NCI-H1694 (cell line): ENCODE data around the gene MMP3.

Experiments used
- DNase-seq: peaks from one replicate; lab custom pipeline; 2025; lab: John Stamatoyannopoulos, UW

MMP3 gene

DNA sequence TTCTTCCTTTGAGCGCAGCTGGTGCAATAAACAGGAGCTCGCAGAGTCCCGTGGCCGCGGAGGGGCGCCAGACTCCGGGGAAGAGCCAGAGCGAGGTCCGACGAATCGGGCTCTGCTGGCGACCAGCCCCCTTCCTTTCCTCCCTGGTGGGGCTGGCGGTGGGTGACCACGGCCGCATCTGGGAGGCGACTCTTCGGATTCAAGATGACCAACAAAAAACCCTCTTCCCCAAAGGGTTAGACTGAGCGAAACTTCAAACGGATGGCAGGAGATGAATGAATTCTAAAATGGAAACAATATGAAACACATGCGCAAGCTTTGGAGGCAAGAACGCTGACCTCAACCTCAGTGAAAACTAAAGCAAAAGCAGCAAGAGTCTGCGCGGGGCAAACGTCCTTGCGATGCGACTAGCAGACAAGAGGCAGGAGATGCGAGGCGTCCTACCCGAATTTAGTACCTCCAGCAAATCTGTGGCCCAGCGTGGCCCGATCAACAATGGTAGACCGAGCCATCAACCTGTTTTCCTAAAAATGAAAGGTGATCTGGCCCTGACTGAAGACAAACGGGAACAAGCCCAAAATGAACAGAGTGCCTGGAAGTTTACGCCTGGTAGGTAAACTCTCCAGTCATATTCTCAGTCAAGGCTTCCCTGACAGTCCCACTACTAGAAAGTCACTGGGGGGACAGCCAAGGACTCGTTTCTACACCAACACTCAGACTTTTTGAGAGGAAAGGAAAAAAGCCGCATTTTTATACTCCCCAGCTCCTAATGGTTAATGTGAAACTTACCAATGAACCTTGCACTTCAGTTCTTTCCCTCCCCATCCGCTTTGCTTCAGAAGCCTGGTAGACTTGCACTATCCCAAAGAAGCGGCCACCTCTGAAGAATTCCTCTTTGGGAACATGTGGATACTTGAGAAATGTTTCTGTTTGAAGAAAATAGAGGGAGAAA lies 11.6 kb downstream of the MMP3 start:
- DNase-seq: no peak

GRCh38 chr11:102831128-102831488 lies 12.3 kb downstream of the MMP3 start:
- DNase-seq: no peak

- DNase-seq: no peak
Observed at GRCh38 chr11:102830001-102830727, 13.2 kb downstream of the MMP3 start.

GRCh38 chr11:102829316-102830000 lies 14.0 kb downstream of the MMP3 start:
- DNase-seq: no peak

- no peak for DNase-seq
Observed at GRCh38 chr11:102824556-102824955, 18.9 kb downstream of the MMP3 start.

- DNase-seq: no peak
Observed at GRCh38 chr11:102819491-102819890, 23.9 kb downstream of the MMP3 start.

DNA sequence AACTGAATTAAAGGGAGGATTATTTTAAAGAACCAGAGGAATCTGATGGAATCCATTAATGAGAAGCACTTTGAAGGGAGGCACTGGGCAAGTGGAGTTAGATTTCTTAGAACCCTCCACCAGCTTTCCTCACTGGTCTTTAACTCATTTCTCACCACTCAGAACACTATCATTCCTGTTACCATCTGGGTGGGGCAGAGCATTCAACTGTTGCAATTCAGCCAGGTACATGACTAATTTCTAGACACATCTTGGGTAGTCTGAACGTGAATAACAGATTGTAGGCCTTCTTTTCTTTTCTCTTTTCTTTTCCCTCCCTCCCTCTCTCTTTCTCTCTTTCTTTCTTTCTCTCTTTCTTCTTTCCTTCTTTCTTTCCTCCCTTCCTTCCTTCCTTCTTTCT lies 29.9 kb downstream of the MMP3 start:
- no peak for DNase-seq

GRCh38 chr11:102812188-102812587 lies 31.2 kb downstream of the MMP3 start:
- DNase-seq: no peak

- DNase-seq: no peak
Observed at GRCh38 chr11:102810950-102811660, 32.3 kb downstream of the MMP3 start.

DNA sequence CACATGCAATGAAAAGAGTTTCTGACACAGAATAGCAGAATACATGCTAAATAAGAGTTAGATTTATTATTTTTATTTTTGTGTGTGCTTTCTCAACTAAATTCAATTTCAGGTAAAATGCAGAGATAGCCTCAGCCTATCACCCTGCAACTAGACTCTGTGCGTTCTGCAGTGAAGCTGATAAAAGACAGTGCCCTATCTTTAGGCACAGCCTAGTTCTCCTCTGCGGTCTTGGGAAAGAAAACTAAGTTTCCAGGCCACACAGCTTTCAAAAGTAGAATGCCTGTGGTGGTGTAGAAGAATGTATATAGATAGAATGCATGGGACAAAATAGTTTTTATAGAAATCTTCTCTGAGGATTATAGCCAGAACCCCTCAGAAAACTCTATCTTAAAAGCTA lies 33.4 kb downstream of the MMP3 start:
- no peak for DNase-seq

- DNase-seq: no peak
Observed at GRCh38 chr11:102807921-102808320, 35.5 kb downstream of the MMP3 start.

DNA sequence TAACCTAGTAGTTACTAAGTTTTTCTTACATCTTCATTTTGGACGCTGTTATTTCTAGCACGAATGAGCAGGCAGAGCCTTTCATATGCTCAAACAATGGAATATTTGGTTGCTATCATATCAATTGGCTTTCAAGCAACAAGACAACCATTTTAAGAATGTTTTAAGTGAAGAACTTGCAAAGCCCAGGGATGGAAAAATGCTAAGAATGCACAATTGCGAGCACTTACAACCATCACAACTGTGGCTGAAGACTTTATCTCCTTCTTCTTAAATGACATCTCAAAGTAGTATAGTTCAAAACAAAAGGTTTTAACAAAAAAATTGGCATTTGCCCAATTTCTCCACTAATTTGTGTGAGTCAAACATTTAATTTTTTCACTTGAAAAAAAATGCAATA lies 37.1 kb downstream of the MMP3 start:
- no peak for DNase-seq

DNA sequence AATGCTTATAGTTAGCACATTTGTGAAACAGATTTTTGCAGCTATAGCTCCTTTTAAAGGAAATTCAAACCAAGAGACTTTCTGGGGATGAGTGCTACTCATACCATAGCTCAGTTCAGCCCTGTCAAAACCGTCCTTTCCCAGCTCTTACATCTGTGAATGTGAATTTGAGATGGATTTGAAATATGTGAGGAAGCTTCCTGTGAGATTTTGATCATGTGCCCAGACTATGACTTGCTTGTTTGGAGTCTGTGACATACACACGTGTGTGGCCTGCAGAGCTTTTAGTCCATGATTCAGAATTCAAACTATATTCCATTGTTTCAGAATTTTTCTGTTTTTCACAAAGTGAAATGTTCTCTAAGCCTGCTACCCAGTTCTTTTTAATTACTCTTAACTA lies 41.1 kb downstream of the MMP3 start:
- DNase-seq: no peak

DNA sequence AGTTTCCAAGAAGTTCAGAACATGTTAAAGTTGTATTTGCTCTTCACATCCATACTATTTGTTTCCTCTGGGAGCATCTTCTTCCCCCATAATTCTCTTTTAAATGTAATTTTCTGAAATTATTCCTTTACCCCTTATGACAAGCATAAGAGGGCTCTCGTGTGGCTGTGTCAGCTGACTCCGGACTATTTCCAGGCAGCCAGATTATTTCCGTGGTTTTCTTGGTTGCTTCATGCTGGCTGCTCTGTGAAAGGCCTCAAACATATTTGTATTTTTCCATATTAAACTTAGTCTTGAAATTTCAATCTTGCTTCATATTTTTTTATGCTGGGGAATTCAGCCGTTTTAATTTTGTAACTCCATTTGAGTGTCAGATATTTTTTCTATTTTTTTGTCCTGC lies 42.6 kb downstream of the MMP3 start:
- DNase-seq: no peak

DNA sequence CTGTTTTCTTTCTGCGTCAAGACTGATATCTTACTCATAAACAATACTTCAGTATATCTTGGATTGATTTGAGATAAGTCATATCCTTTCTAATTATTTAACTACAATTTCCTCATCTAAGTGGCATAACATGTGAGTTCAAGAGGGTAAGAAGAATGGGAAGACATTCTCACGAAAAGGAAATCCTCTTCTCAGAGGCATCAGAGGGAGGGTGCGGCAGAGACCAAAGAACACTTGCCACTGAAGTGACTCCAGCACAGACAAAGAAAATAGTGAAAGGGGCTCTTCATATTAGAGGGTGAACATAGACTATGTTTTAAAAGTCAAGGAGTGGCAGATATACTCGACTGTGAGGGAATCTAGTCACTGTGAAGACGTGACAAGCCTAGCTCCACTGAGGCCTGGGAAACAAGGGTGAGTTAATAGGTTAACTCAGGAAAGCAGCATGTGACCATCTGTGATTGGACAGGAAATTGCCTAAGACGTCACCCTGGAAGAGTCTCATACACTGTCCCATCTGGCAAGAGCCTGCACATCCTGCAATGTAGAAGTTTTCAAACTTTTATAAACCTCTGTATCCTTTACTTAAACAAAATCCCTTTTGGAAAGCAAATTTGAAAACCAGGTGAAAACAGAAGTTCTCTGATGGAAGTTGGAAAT lies 43.6 kb downstream of the MMP3 start:
- DNase-seq: no peak

GRCh38 chr11:102798012-102798746 lies 45.2 kb downstream of the MMP3 start, which contains the start of gene MMP1:
MMP1 (minus strand) TSS chr11:102798160; CDS start chr11:102798092, 68 bp downstream.
- DNase-seq: no peak

- DNase-seq: no peak
Observed at GRCh38 chr11:102794382-102794781, 49.0 kb downstream of the MMP3 start.

DNA sequence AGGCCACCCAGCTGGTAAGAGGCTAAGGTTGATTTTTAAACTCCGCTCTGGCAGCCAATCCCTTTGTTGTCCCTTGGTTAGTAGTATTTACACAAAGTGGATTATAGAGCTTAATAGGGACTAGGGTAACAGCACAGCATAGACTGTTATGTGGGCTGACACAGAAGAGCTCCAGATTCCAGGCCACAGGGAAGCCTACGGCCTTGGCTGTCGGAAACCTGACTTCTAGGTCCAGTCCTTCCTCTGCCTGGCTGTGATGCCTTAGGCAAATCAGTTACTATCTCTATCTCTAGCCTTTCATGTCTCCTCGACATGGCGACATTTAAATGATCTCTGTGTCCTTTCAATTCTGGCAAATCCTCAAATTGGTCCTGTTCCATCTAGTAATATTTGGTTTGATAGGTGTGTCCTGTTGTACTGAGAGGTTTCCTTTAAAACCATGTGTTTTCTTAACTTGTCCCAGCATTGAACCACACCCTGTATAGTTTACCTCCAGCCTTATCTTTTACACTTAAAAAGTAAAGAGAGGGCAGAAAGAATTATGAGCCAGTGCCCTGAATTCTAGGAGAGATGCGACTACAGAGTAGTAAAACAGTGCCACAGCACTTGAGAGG lies 49.6 kb downstream of the MMP3 start:
- no peak for DNase-seq

GRCh38 chr11:102792604-102793003 lies 50.8 kb downstream of the MMP3 start:
- no peak for DNase-seq
